Stimulated activated CD4-positive, alpha-beta T cell treated with anti-CD3 and anti-CD28 coated beads, Interleukin-1b, Interleukin-23, amount 100 ng/mL, for 1 hour (primary cell): ENCODE measurements around the gene SMG7.
"Not testable (repeated sequence)": the region's sequence is repeated elsewhere in the genome, so short reads cannot be mapped to it uniquely, and the experiment has no call there.

Experiments used
- DNase-seq, 2 donors: peaks; one replicate each; pipeline ENCODE4 v3.0.0-alpha.2; 2020; ENCODE audit warnings: low read depth in 2 of 2

SMG7 gene, protein sequence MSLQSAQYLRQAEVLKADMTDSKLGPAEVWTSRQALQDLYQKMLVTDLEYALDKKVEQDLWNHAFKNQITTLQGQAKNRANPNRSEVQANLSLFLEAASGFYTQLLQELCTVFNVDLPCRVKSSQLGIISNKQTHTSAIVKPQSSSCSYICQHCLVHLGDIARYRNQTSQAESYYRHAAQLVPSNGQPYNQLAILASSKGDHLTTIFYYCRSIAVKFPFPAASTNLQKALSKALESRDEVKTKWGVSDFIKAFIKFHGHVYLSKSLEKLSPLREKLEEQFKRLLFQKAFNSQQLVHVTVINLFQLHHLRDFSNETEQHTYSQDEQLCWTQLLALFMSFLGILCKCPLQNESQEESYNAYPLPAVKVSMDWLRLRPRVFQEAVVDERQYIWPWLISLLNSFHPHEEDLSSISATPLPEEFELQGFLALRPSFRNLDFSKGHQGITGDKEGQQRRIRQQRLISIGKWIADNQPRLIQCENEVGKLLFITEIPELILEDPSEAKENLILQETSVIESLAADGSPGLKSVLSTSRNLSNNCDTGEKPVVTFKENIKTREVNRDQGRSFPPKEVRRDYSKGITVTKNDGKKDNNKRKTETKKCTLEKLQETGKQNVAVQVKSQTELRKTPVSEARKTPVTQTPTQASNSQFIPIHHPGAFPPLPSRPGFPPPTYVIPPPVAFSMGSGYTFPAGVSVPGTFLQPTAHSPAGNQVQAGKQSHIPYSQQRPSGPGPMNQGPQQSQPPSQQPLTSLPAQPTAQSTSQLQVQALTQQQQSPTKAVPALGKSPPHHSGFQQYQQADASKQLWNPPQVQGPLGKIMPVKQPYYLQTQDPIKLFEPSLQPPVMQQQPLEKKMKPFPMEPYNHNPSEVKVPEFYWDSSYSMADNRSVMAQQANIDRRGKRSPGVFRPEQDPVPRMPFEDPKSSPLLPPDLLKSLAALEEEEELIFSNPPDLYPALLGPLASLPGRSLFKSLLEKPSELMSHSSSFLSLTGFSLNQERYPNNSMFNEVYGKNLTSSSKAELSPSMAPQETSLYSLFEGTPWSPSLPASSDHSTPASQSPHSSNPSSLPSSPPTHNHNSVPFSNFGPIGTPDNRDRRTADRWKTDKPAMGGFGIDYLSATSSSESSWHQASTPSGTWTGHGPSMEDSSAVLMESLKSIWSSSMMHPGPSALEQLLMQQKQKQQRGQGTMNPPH

DNA sequence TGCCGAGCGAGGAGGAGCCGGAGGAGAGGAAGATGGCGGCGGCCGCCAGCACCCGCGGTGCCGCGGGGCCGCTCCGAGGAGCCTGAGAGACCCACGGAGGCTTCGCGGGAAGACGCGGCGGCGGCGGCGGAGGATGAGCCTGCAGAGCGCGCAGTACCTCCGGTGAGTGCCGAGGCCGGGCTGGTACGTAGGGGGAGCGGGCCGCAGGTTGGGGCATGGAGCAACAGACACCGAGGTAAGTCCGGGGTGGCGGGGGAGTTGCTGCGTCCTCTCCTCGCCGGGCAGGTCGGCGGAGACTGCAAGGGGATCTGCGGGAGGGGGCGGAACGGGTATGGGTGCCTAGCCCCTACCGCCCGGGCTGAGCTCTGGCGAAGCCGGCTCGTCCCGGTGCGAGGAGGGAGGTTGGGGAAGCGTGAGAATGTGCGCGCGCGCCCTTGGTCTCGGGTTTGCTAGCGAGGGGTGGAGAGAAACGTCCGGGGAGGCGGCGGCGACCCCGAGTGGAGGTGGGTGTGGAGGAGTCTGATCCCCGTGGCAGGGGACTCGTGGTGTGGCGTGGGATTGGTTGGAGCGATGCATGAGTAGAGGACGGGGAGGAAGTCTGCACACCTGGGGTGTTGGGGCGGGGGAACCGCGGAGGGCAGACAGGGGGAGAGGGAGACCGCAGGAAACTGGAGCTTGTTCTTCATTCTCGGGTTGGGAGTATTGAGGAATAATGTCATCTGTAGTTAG, at the start of gene SMG7:
Gene SMG7, plus strand, starts transcription at position 12 of the 729 bp plus-strand sequence. Its CDS starts 122 bp downstream, at position 134.
- peak; percentile 0 to 21 for DNase-seq

DNA sequence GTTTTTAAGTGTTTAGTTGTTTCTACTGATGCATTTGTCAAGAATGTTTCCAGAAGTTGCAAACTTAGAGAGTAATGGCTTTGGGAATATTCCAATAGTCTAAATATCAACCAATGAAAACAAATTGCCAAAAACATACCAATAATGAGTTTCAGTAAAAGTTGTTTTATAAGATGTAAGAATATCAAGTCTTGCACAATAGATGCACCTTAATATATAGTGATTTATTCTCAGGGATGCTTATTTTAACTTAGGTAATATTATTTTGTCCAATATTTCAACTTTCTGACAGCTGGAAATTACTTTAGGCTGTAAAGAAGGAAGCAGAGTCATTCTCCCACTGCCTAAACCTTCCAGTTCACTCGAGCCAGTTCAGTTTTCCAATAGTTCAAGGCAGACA, 48.8 kb upstream of the SMG7 start:
- no peak for DNase-seq

DNA sequence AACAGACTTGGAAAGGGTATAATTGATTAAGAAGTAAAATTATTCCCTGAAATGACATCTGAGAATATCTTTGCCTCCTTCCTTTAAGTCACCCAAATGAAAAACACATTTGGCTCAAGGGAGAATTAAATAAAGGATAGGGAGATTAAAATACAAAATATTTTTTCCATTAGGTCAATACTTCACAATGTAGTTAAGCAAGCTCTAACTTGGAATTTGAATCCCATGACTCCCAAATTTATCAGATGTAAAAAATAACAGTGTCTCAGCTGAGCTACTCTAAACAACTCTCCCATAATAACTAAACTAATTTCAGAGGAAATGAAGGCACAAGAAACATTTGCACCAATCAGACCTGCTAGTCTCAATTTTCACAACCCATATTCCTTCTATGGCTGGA, 47.6 kb upstream of the SMG7 start:
- DNase-seq = no peak

DNA sequence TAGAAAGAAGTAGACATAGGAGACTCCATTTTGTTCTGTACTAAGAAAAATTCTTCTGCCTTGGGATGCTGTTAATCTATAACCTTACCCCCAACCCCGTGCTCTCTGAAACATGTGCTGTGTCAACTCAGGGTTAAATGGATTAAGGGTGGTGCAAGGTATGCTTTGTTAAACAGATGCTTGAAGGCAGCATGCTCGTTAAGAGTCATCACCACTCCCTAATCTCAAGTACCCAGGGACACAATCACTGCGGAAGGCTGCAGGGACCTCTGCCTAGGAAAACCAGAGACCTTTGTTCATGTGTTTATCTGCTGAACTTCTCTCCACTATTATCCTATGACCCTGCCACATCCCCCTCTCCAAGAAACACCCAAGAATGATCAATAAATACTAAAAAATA, 44.7 kb upstream of the SMG7 start:
- DNase-seq = not testable (repeated sequence)

DNA sequence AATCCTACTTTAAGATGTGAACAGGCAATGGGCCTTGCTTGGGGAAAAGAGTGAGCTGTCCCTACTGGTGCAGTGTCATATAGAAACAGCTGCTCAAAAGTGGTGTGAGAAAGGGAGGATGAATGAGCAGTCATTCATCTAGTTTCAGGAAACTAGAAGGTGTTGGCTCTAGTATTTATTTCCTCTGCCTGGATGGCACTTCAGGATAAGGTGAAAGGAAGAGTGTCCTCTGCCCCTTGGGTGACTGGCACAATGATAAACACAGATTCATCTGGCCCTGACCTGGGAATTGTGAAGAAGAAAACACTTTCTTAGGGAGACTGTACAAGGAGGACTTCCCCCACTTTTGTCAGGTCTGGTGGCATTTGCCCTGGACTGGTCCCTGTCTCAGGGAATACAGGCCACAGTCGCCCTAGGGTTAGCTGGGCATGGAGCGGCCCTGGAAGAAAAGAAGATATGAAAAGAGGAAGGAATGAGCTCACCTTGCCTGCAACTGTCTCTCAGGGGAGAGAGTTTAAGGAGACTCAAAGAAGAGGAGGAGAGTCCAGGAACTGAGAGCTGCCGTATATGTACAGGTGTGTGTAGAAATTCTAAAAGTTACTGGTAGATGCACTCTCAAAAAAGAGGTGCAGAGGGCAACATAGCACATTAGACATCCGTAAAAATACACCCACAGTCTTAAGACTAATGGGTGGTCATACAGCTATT, 40.3 kb upstream of the SMG7 start:
- DNase-seq = no peak

DNA sequence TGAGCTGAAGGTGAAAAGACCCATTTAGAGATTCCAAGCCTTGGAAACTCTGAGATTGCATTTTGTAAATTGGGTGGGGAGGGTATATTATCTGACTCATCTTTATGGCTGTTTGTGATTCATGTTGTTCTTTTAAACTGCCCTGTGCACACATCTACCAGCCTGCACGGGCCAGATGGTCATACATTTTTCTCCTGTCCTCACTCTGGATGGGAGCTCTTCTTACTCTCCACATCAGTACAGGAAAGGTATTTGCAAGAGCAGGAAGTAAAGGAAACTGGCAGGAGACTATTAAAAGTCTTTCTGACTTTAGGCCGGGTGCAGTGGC, 39.8 kb upstream of the SMG7 start:
- DNase-seq = no peak

DNA sequence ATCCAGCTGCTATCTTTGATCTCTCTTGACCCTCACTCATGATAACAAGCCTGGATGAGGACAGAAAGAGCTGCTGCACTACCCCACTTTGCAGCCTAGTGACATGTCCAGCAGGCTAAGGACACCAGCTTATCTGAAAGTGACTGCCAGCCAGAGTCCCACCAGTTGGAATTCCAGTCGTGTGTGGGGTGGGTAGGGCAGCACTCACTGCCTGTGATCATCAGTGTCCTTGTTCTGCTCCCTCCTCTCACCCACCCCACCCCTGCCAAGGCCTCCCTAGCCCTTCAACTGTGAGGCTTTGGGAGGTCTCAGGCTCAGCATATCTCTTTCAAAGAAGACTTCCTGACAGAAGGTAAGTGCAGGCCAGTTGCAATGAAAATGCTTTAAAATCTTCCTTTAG, 38.6 kb upstream of the SMG7 start:
- DNase-seq = no peak

DNA sequence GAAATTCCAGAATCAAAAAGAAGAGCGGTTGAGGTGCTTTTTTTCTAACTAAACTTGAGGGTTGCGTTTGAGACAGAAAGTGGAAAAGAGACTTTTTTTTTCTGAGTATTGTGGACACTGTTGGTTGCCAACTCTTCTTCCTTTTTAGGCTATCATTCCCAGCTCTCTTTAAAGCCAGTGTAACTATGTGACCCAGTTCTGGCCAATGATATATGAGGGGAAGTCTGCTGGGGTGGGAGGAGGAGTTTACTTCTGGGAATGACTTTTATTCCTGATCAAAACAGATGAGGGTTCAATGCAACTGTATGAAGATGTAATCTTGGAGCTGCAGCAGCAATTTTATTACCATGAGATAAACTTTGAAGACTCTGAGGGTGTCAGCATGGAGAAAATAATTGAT, 36.8 kb upstream of the SMG7 start:
- no peak for DNase-seq

DNA sequence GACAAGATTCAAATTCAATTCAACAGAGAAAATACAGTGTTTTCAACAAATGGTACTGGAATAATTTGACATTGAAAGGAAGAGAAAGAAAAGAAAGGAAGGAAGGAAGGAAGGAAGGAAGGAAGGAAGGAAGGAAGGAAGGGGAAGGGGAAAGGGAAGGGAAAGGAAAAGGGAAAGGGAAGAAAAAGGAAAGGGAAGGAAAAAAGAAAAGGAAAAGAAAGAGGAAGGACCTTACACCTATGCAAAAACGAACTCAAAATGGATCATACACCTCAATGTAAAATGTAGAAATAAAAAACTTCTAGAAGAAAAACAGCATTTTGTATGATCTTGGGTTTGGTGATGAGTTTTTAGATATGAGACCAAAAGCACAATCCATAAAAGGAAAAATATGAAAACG, 34.2 kb upstream of the SMG7 start:
- no peak for DNase-seq

DNA sequence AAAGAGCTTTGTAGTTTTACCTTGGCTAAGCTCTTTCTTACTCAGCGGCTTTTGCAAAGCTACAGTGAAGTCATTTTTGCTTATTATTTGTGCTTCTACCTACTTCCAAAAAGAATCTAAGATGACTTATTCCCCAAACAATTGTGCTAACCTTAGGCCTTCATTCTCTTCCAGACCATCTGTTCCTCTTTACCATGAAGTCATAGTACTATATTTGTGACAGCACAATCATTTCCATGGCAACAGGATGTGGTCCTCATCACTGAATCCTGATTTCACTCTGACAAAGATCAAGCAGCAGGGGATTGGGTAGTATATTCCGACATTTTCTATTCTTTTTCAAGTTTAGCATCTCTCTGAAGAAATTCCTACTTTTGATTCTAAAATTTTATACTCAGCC, 29.3 kb upstream of the SMG7 start:
- no peak for DNase-seq

DNA sequence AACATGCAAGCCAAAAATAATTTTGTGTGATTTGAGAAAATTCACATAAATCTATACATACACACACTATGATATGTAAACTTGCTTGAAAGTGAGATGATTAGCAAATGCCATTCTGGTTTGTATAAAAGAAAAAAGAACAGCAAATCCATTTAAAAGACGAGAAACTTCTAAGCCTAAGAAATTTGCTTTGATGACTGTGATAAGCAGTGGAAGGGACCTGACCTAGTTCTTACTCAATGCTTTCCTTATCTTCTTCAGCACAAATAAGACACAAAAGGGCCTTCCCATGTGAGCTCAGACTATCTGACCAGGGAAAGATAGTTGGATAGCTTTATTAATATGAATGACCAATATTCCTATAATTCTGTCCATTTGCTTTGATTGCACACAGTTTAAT, 28.8 kb upstream of the SMG7 start:
- no peak for DNase-seq

DNA sequence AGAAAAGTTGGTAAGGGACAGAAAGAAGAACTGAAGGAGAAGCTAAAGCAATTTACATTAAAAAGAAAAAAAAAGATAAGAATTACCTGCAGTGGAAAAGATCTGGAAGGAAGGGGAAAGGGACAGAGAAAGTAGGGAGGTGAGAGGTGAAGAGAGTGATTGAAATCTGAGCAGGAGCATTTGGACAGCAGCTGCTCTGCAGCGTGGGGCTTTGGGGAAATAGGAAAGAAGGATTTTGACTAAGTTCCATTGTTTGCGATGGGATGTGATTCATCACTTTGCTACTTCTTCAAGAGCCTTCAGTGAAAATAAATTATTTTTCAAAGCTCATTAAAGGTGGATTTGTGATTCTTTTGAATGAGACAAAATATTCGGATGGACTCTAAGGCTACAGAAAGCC, 28.1 kb upstream of the SMG7 start:
- DNase-seq = no peak

DNA sequence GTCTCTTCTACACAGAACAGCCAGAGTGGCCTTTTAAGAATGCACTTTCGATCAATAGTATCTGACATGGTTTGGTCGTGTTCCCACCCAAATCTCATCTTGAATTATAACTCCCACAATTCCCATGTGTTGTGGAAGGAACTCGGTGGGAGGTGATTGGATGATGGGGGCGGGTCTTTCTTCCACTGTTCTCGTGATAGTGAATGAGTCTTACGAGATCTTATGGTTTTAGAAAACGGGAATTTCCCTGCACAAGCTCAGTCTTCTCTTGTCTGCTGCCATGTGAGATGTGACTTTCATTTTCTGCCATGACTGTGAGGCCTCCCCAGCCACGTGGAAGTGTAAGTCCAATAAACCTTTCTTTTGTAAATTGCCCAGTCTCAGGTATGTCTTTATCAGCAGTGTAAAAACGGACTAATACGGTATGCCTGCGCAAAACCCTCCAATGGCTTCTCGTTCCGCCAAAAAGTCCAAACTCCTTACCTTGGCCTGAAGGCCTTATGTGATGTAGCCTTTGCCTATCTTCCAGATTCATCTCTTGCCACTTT, 23.0 kb upstream of the SMG7 start:
- DNase-seq = no peak

DNA sequence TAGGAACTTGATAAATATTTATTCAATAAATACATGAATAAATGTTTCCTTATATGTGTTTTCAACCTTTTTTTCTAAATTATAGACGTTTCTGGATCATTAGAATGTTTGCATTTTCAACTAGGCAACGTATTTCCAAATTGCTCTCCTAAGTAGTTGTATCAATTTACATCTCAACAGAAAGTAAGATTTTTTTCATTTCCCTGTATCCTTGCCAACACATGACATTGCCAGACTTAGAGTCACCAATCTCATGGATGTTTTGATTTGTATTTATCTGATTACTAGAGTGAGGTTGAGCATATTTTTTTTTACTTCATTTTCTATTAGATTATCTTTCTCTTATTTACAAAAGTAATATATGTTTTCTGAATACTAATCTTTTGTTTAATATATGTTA, 22.2 kb upstream of the SMG7 start:
- DNase-seq = no peak

DNA sequence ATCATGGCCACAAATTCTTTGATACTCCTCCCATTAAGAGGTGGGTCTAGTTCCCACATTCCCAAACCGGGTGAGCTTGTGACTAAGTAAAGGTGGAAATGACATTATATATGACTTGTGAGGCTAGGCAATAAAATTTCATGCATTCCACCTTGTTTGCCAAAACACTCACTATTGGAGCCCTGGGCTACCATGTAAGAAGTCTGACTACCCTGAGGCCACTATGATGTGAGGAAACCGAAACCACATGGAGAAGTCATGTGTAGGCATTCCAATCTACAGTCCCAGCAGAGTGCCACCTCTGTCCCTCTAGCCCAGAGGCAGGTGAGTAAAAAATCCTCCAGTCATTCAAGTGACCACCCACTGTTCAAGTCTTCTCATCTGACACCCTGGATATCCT, 17.9 kb upstream of the SMG7 start:
- no peak for DNase-seq

DNA sequence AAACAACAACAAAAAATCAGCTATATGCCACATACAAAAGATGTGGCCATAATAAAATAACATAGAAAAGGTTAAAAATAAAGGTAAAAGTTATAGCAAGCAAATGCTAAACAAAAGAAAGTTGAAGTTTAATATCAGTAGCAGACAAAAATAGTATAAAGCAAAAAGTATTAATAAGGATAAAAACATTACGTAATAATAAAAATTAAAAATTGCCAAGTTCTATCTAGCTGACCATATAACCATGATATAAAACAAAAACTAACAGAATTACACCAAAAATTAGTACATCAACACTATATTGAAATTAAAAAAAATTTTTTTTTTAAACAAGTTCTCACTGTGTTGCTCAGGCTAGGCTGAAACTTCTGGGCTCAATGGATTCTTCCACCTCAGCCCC, 15.5 kb upstream of the SMG7 start:
- no peak for DNase-seq

DNA sequence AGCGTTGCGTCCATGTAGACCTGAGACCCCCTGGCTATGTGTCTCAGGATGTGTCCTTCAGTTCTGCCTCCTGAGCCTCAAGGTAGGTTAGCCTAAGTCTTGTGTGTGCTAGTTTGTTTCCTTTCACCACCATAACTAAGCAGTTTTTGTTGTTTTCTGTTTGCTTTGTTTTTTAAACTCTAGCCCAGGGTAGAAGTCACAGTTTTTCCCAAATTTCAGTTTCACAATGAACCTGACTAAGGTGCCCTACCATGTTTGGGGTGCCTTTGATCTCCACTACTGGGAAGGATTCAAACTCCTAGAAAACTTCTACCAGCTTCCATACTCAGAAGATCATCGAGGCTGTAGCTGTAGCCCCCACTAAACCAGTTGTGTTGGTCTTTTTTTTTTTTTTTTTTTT, 14.8 kb upstream of the SMG7 start:
- DNase-seq = no peak

DNA sequence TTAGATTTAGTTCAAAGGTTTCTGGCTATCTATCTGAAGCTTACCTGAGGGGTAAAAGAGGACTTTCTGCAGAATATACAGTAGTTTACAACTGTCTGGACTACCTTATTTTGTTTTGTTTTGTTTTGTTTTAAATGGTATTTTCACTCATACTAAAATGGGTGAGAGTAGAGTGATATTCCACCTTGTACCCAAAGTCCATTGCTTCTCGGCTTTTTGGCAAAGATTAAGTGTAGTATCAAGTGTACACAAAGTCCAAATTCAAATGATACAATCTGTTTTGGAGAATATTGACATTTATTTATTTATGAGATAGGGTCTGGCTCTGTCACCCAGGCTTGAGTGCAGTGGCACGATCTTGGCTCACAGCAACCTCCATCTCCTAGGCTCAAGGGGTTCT, 11.7 kb upstream of the SMG7 start:
- no peak for DNase-seq

DNA sequence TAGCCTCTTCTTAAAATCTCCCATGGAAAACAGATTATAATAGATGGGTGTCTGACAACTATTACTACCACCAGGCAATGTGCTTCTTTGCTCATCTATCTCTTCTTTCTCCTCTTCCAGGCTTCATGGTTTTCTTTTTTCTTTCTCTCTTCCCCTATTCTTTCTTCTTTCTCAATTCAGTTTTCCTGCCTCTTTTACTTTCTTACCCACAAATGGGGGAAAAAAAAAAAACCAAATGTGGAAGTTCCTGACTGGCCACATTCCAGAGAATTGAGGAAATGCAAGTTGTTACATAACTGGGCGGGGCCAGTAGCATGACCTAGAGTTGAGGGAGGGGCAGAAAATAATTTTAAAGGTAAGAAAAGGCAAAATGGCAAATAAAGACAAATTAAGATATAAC, 10.9 kb upstream of the SMG7 start:
- DNase-seq = no peak

DNA sequence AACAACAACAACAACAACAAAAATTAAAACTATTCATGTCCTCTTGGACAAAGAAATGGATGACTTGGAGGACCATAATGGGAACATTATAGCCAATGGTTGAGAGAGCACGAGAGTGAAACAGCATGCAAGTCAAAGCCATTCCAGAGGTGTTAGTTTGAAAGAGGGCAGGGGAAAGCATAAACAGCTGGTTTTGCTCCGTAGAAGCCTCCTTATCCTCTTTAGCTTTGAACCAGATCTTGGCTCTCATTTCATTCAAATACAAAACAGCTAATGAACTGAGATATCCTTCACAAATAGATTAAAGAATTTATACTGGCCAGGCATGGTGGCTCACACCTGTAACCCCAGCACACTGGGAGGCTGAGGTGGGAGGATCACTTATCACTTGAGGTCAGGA, 8.7 kb upstream of the SMG7 start:
- DNase-seq = no peak

DNA sequence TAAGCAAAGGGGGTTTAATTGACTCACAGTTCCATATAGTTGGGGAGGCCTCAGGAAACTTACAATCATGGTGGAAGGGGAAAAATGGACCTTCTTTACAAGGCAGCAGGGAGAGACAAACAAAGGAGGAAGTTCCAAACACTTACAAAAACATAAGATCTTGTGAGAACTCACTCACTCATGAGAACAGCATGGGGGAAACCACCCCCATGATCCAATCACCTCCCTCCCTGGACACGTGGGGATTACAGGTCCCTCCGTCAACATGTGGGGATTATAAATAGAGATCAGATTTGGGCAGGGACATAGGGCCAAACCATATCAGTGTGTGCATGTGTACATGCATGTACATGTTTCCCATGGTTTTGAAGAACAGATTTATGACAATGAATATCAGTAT, 5.5 kb upstream of the SMG7 start:
- DNase-seq = no peak
